ENCODE data around the gene DEFB131B. TPM values are rescaled to one million over a fixed set of nuclear protein-coding genes. Genes with fewer than 3 reads are reported as not detected.
"Not testable (repeated sequence)": the region's sequence is repeated elsewhere in the genome, so short reads cannot be mapped to it uniquely, and the experiment has no call there.

DEFB131B gene
- total RNA-seq, 1 experiment from 2014 or later: not detected

GRCh38 chr11:71876262-71876661 is 2.0 kb upstream of the DEFB131B start:
- H4K20me1 ChIP-seq (ENCODE audit: insufficient read depth); H2AFZ ChIP-seq (ENCODE audit: low read depth, low read length, poor library complexity, severe bottlenecking); BruUV-seq (replicated peaks); intact Hi-C loops (cut with micrococcal nuclease); H3K9ac ChIP-seq (ENCODE audit: low read length); H3K4me1 ChIP-seq (ENCODE audit: control insufficient read depth in 1 of 2, insufficient read depth in 2 of 2, low read length in 2 of 2); RAD21 ChIA-PET (ENCODE audit: low non-redundant PET in 1 of 2, low total read pairs in 2 of 2, uncharacterized antibody in 2 of 2, unreplicated experiment in 2 of 2); H3K36me3 ChIP-seq (ENCODE audit: control insufficient read depth in 1 of 2, insufficient read depth in 2 of 2, low read length in 2 of 2); H3K27ac ChIP-seq (ENCODE audit: low read depth, low read length); H3K9me3 ChIP-seq (ENCODE audit: control insufficient read depth in 1 of 2, insufficient read depth in 1 of 2, low read depth in 1 of 2, low read length in 2 of 2); H3K79me2 ChIP-seq (ENCODE audit: insufficient read depth, low read length); CTCF ChIA-PET; H3K27me3 ChIP-seq (ENCODE audit: insufficient read depth, low read length); ATAC-seq; H3K4me2 ChIP-seq (ENCODE audit: low read length); DNase-seq (ENCODE audit: low read depth, low spot score); H3K4me3 ChIP-seq (replicated peaks in 1 of 2; ENCODE audit: low read depth in 1 of 2, low read length in 2 of 2); H3K9me2 ChIP-seq (ENCODE audit: insufficient read depth); POLR2A ChIA-PET: not testable (repeated sequence)

DNA sequence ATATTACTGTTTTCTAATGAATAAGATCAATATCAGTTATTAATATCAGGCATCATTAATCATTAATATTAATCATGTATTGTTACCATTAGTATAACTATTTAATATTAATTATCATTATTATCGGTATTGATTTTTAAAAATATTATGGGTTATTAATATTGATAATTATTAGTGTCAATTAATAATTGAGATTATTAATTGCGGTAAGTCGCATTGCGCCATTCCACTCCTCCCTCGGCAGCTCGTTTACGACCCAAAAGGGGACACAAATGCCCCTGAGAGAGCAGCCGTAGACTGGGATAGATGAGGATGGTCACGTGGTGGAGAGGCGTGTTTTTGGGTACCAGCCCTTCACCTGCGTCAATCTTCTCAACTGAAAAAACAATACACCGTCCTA is 7.6 kb downstream of the DEFB131B start:
- BruUV-seq (replicated peaks); H3K4me2 ChIP-seq (ENCODE audit: low read length); H3K4me1 ChIP-seq (ENCODE audit: control insufficient read depth in 1 of 2, insufficient read depth in 2 of 2, low read length in 2 of 2); H2AFZ ChIP-seq (ENCODE audit: low read depth, low read length, poor library complexity, severe bottlenecking); POLR2A ChIA-PET; H3K4me3 ChIP-seq (replicated peaks in 1 of 2; ENCODE audit: low read depth in 1 of 2, low read length in 2 of 2); H4K20me1 ChIP-seq (ENCODE audit: insufficient read depth); RAD21 ChIA-PET (ENCODE audit: low non-redundant PET in 1 of 2, low total read pairs in 2 of 2, uncharacterized antibody in 2 of 2, unreplicated experiment in 2 of 2); H3K9ac ChIP-seq (ENCODE audit: low read length); H3K27ac ChIP-seq (ENCODE audit: low read depth, low read length); H3K79me2 ChIP-seq (ENCODE audit: insufficient read depth, low read length); ATAC-seq; H3K9me3 ChIP-seq (ENCODE audit: control insufficient read depth in 1 of 2, insufficient read depth in 1 of 2, low read depth in 1 of 2, low read length in 2 of 2); H3K9me2 ChIP-seq (ENCODE audit: insufficient read depth); H3K27me3 ChIP-seq (ENCODE audit: insufficient read depth, low read length); intact Hi-C loops (cut with micrococcal nuclease); CTCF ChIA-PET; H3K36me3 ChIP-seq (ENCODE audit: control insufficient read depth in 1 of 2, insufficient read depth in 2 of 2, low read length in 2 of 2); DNase-seq (ENCODE audit: low read depth, low spot score): not testable (repeated sequence)

GRCh38 chr11:71888335-71889010 is 10.2 kb downstream of the DEFB131B start:
- H4K20me1 ChIP-seq (ENCODE audit: insufficient read depth); H3K9ac ChIP-seq (ENCODE audit: low read length); DNase-seq (ENCODE audit: low read depth, low spot score); RAD21 ChIA-PET (ENCODE audit: low non-redundant PET in 1 of 2, low total read pairs in 2 of 2, uncharacterized antibody in 2 of 2, unreplicated experiment in 2 of 2); H3K4me3 ChIP-seq (replicated peaks in 1 of 2; ENCODE audit: low read depth in 1 of 2, low read length in 2 of 2); H2AFZ ChIP-seq (ENCODE audit: low read depth, low read length, poor library complexity, severe bottlenecking); intact Hi-C loops (cut with micrococcal nuclease); BruUV-seq (replicated peaks); CTCF ChIA-PET; H3K4me1 ChIP-seq (ENCODE audit: control insufficient read depth in 1 of 2, insufficient read depth in 2 of 2, low read length in 2 of 2); H3K36me3 ChIP-seq (ENCODE audit: control insufficient read depth in 1 of 2, insufficient read depth in 2 of 2, low read length in 2 of 2); H3K9me2 ChIP-seq (ENCODE audit: insufficient read depth); POLR2A ChIA-PET; H3K4me2 ChIP-seq (ENCODE audit: low read length); H3K9me3 ChIP-seq (ENCODE audit: control insufficient read depth in 1 of 2, insufficient read depth in 1 of 2, low read depth in 1 of 2, low read length in 2 of 2); H3K27me3 ChIP-seq (ENCODE audit: insufficient read depth, low read length); ATAC-seq; H3K27ac ChIP-seq (ENCODE audit: low read depth, low read length); H3K79me2 ChIP-seq (ENCODE audit: insufficient read depth, low read length): not testable (repeated sequence)

GRCh38 chr11:71889181-71889872 is 11.1 kb downstream of the DEFB131B start:
- ATAC-seq; H3K4me3 ChIP-seq (replicated peaks in 1 of 2; ENCODE audit: low read depth in 1 of 2, low read length in 2 of 2); H3K27ac ChIP-seq (ENCODE audit: low read depth, low read length); H3K4me2 ChIP-seq (ENCODE audit: low read length); H4K20me1 ChIP-seq (ENCODE audit: insufficient read depth); H3K79me2 ChIP-seq (ENCODE audit: insufficient read depth, low read length); POLR2A ChIA-PET; CTCF ChIA-PET; intact Hi-C loops (cut with micrococcal nuclease); H2AFZ ChIP-seq (ENCODE audit: low read depth, low read length, poor library complexity, severe bottlenecking); H3K9ac ChIP-seq (ENCODE audit: low read length); H3K36me3 ChIP-seq (ENCODE audit: control insufficient read depth in 1 of 2, insufficient read depth in 2 of 2, low read length in 2 of 2); BruUV-seq (replicated peaks); H3K27me3 ChIP-seq (ENCODE audit: insufficient read depth, low read length); RAD21 ChIA-PET (ENCODE audit: low non-redundant PET in 1 of 2, low total read pairs in 2 of 2, uncharacterized antibody in 2 of 2, unreplicated experiment in 2 of 2); H3K9me3 ChIP-seq (ENCODE audit: control insufficient read depth in 1 of 2, insufficient read depth in 1 of 2, low read depth in 1 of 2, low read length in 2 of 2); DNase-seq (ENCODE audit: low read depth, low spot score); H3K9me2 ChIP-seq (ENCODE audit: insufficient read depth); H3K4me1 ChIP-seq (ENCODE audit: control insufficient read depth in 1 of 2, insufficient read depth in 2 of 2, low read length in 2 of 2): not testable (repeated sequence)
